GM21526 (cell line): Measurements from ENCODE around the gene HTRA3.
A peak's percentile ranks its signal among the peaks of the same experiment; 100 is the strongest.

Experiments used
- ATAC-seq: cut with Tn5 transposase; IDR thresholded peaks from one replicate; pipeline ENCODE4 v1.9.1; 2021; ENCODE audit warnings: moderate library complexity; ENCODE audit not compliant: unreplicated experiment, low FRiP score

HTRA3 gene

GRCh38 chr4:8233672-8234484, 35.7 kb upstream of the HTRA3 start:
- ATAC-seq, result no peak

GRCh38 chr4:8234715-8235114, 34.8 kb upstream of the HTRA3 start:
- no peak for ATAC-seq

- no peak for ATAC-seq
Measured at GRCh38 chr4:8235224-8235623, 34.3 kb upstream of the HTRA3 start.

GRCh38 chr4:8235686-8236085, 33.9 kb upstream of the HTRA3 start:
- no peak for ATAC-seq

- no peak for ATAC-seq
Measured at GRCh38 chr4:8236106-8236919, 33.2 kb upstream of the HTRA3 start.

GRCh38 chr4:8236920-8237195, 32.7 kb upstream of the HTRA3 start:
- no peak for ATAC-seq

- ATAC-seq, result no peak
Measured at GRCh38 chr4:8237256-8237989, 32.1 kb upstream of the HTRA3 start.

- ATAC-seq, result no peak
Measured at GRCh38 chr4:8238036-8238511, 31.5 kb upstream of the HTRA3 start.

GRCh38 chr4:8238515-8239053, 31.0 kb upstream of the HTRA3 start:
- ATAC-seq, result no peak

- ATAC-seq, result no peak
Measured at GRCh38 chr4:8239226-8239625, 30.3 kb upstream of the HTRA3 start.

- ATAC-seq, result no peak
Measured at GRCh38 chr4:8239661-8240060, 29.9 kb upstream of the HTRA3 start.

GRCh38 chr4:8240211-8241041, 29.1 kb upstream of the HTRA3 start:
- no peak for ATAC-seq

GRCh38 chr4:8241211-8241779, 28.3 kb upstream of the HTRA3 start:
- ATAC-seq, result no peak

- peak; percentile 74 for ATAC-seq
Measured at GRCh38 chr4:8241895-8242696, 27.5 kb upstream of the HTRA3 start.

GRCh38 chr4:8242782-8243560, 26.6 kb upstream of the HTRA3 start:
- no peak for ATAC-seq

- no peak for ATAC-seq
Measured at GRCh38 chr4:8244001-8244757, 25.4 kb upstream of the HTRA3 start.

GRCh38 chr4:8244931-8245460, 24.6 kb upstream of the HTRA3 start:
- ATAC-seq, result no peak
